HEK293T (cell line): ENCODE data around the gene KLF7.

Experiments used
- ARNT ChIP-seq: fragments of 450-650 bp; IDR thresholded peaks from 2 replicates; pipeline ENCODE4 v1.6.1; 2017; ENCODE audit warnings: mild to moderate bottlenecking
- BHLHE40 ChIP-seq: fragments of 450-650 bp; IDR thresholded peaks from 2 replicates; pipeline ENCODE4 v1.6.1; 2016; ENCODE audit warnings: mild to moderate bottlenecking, moderate library complexity, borderline replicate concordance
- CTBP1 ChIP-seq: fragments of 450-650 bp; IDR thresholded peaks from 2 replicates; pipeline ENCODE4 v1.6.1; 2016; ENCODE audit warnings: borderline replicate concordance
- ELF4 ChIP-seq: fragments of 450-650 bp; IDR thresholded peaks from 2 replicates; pipeline ENCODE4 v1.6.1; 2017; ENCODE audit warnings: antibody characterized with exemption
- FOXA1 ChIP-seq: fragments of 450-650 bp; IDR thresholded peaks from 2 replicates; pipeline ENCODE4 v1.6.1; 2016; ENCODE audit warnings: mild to moderate bottlenecking
- FOXM1 ChIP-seq: fragments of 450-650 bp; IDR thresholded peaks from 2 replicates; pipeline ENCODE4 v1.6.1; 2017; ENCODE audit warnings: mild to moderate bottlenecking, borderline replicate concordance
- LEF1 ChIP-seq: fragments of 450-650 bp; IDR thresholded peaks from 2 replicates; pipeline ENCODE4 v1.6.1; 2017; ENCODE audit warnings: mild to moderate bottlenecking, borderline replicate concordance
- NFRKB ChIP-seq: fragments of 450-650 bp; IDR thresholded peaks from 2 replicates; pipeline ENCODE4 v1.6.1; 2016; ENCODE audit warnings: mild to moderate bottlenecking, moderate library complexity
- SP1 ChIP-seq: fragments of 450-650 bp; IDR thresholded peaks from 2 replicates; pipeline ENCODE4 v1.6.1; 2017
- TARDBP ChIP-seq: fragments of 450-650 bp; IDR thresholded peaks from 2 replicates; pipeline ENCODE4 v1.6.1; 2016
- ZNF384 ChIP-seq: fragments of 450-650 bp; IDR thresholded peaks from 2 replicates; pipeline ENCODE4 v1.6.1; 2016

GRCh38 chr2:207051385-207051965, 114.3 kb downstream of the KLF7 start:
- TF ChIP-seq SP1 (no peak), FOXM1 (no peak), LEF1 (no peak), BHLHE40 (no peak), ELF4 (no peak), ARNT (no peak), TARDBP (no peak), NFRKB (no peak), CTBP1 (no peak), FOXA1 (no peak), ZNF384 (no peak)
